Stomach (tissue), 9 donors: Measurements from ENCODE around the gene SLC25A34. TPM values are rescaled to one million over a fixed set of nuclear protein-coding genes. Genes with fewer than 3 reads are reported as not detected.

Experiments used
- DNase-seq, 2 donors: peaks; one replicate each; pipeline versions ENCODE4 v3.0.0 to v3.0.0-alpha.2; 2013 to 2019
- H3K27ac ChIP-seq, 5 donors: fragments of 200-600 bp in 4 of 5; sonication (generic) in 4 of 5; one replicate each; pipeline ENCODE4 v1.5.1; 2013 to 2019; ENCODE audit warnings: mild to moderate bottlenecking in 1 of 5, moderate library complexity in 1 of 5
- H3K27me3 ChIP-seq, 3 donors: fragments of 200-600 bp; sonication (generic); one replicate each; pipeline ENCODE4 v1.5.1; 2017 to 2019; ENCODE audit warnings: mixed run types in 1 of 3
- H3K36me3 ChIP-seq, 4 donors: fragments of 200-600 bp; sonication (generic); 1 replicate in 3 of 4; 2 replicates in 1 of 4; pipeline ENCODE4 v1.5.1; 2016 to 2019
- H3K4me1 ChIP-seq, 4 donors: fragments of 200-600 bp; sonication (generic); one replicate each; pipeline ENCODE4 v1.5.1; 2016 to 2019
- H3K4me3 ChIP-seq, 4 donors: fragments of 200-600 bp; sonication (generic) in 3 of 4; one replicate each; pipeline ENCODE4 v1.5.1; 2016 to 2019; ENCODE audit warnings: mild to moderate bottlenecking in 1 of 4
- H3K9me3 ChIP-seq, 4 donors: fragments of 200-600 bp; sonication (generic); one replicate each; pipeline ENCODE4 v1.5.1; 2016 to 2019
- CTCF ChIP-seq, 7 experiments: fragments of 450-650 bp in 4 of 7; fragments of 200-600 bp in 3 of 7; sonication (generic) in 3 of 7; IDR thresholded peaks; one replicate each; pipeline ENCODE4 v1.5.1; 2016 to 2019; ENCODE audit warnings: antibody characterized with exemption in 7 of 7, control low read depth in 2 of 7, mild to moderate bottlenecking in 1 of 7
- EP300 ChIP-seq: sonication (generic); formaldehyde crosslinking; IDR thresholded peaks from one replicate; pipeline ENCODE4 v1.6.1; 2017; ENCODE audit warnings: antibody characterized with exemption
- POLR2A ChIP-seq, 4 donors: fragments of 450-650 bp; IDR thresholded peaks; one replicate each; pipeline ENCODE4 v1.6.1; 2016; ENCODE audit warnings: antibody characterized with exemption in 4 of 4, control low read depth in 2 of 4, mild to moderate bottlenecking in 1 of 4, moderate library complexity in 1 of 4
- POLR2AphosphoS5 ChIP-seq, 3 donors: sonication (generic); formaldehyde crosslinking; IDR thresholded peaks; one replicate each; pipeline ENCODE4 v1.6.1; 2016; ENCODE audit warnings: antibody characterized with exemption in 3 of 3
- WGBS, 5 donors: extraction: QIAGEN DNeasy Blood & Tissue Kit in 3 of 5; methylation state at CpG; one replicate each; pipeline versions ENCODE4 v1.1.5 to v1.1.7; 2013 to 2018; 5-methylcytosine and 5-hydroxymethylcytosine counted together
- intact Hi-C: fragments of 100-400 bp; cut with DNase I; formaldehyde crosslinking; loops from one replicate; pipeline ENCODE4 v1.15.1; 2023; ENCODE audit warnings: low total_unique reads
- polyA plus RNA-seq, 3 donors: library from polyadenylated mRNA; stranded (reverse); fragments of 200-250 nt; gene quantifications; one replicate each; pipeline ENCODE4 v1.2.3, GENCODE V29; 2013
- total RNA-seq, 5 donors: library from RNA; depleted of rRNA; stranded (reverse); fragments of >200 nt; gene quantifications; one replicate each; pipeline versions ENCODE4 v1.1.0 to v1.2.3, GENCODE V29; 2014 to 2016
- donor health status: healthy with polysubstance abuse.
- donor health status: Bipolar disorder and iron deficiency.
- donor health status: healthy.

SLC25A34 gene
- total and polyA plus RNA-seq, 8 donors: 0.75 to 16.9 (median 3.6) TPM; not detected in 1

DNA sequence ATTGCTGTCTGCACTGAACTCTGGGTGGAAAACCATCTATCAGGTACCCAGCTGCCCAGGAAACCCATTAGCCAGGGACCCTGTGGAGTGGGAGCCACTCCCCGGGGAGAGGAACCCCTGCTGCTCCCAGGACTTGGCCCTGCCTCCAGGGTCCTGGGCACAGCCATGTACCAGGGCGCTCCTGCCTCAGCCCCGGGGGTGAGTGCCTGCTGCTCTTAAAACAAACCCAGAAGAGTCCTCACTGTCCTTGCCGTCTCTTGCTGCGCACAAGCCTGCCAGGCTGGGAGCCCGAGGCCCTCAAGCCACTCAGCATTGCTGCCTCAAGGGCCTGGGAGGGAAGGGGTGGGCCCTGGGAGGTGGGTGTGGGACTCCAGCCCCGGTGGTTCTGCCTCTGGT is 3.4 kb upstream of the SLC25A34 start:
- no peak for DNase-seq
- Histone ChIP-seq H3K9me3 (no peaks in the 10 kb centered on the region), H3K4me1 (peaks cover 24 to 36% (median 31%) of the 10 kb centered on the region in 4 donors), H3K36me3 (peaks cover 72 to 82% (median 75%) of the 10 kb centered on the region in 4 donors), H3K27ac (no peak overlapping the region), H3K4me3 (no peak overlapping the region), H3K27me3 (no peaks in the 10 kb centered on the region)
- TF ChIP-seq CTCF (IDR thresholded peaks at IDR 0.05): no peak
- TF ChIP-seq POLR2A (IDR thresholded peaks at IDR 0.05): no peak
- TF ChIP-seq EP300: no peak
- no peak for TF ChIP-seq POLR2AphosphoS5 (IDR thresholded peaks at IDR 0.05)
- 75 to 87% (median 82%) methylated on average over 4 to 7 of the region's 7 CpGs for WGBS, 5 donors
- intact Hi-C loops: no loop called here

GRCh38 chr1:15733218-15733725 is 2.8 kb upstream of the SLC25A34 start:
- H3K27ac ChIP-seq: no peak overlapping the region
- peaks cover 24 to 37% (median 36%) of the 10 kb centered on the region in 4 donors for H3K4me1 ChIP-seq
- intact Hi-C loops: no loop called here
- TF ChIP-seq CTCF (IDR thresholded peaks at IDR 0.05) (no peak), POLR2AphosphoS5 (IDR thresholded peaks at IDR 0.05) (no peak), EP300 (no peak), POLR2A (IDR thresholded peaks at IDR 0.05) (no peak)
- WGBS, 5 donors: 83 to 90% (median 86%) methylated on average over 10 to 11 of the region's 11 CpGs
- no peak for DNase-seq
- H3K27me3 ChIP-seq: no peaks in the 10 kb centered on the region
- no peaks in the 10 kb centered on the region for H3K9me3 ChIP-seq
- peaks cover 68 to 76% (median 69%) of the 10 kb centered on the region in 4 donors for H3K36me3 ChIP-seq
- no peak overlapping the region for H3K4me3 ChIP-seq

GRCh38 chr1:15733726-15734226 is 2.3 kb upstream of the SLC25A34 start:
- TF ChIP-seq POLR2AphosphoS5 (IDR thresholded peaks at IDR 0.05): no peak
- Histone ChIP-seq H3K27ac (peak overlapping the region in 1 of 5 donors; percentile 93), H3K9me3 (no peaks in the 10 kb centered on the region), H3K4me1 (peaks cover 24 to 38% (median 36%) of the 10 kb centered on the region in 4 donors), H3K27me3 (no peaks in the 10 kb centered on the region), H3K4me3 (no peak overlapping the region), H3K36me3 (peaks cover 63 to 71% (median 64%) of the 10 kb centered on the region in 4 donors)
- WGBS, 5 donors: 89 to 95% (median 93%) methylated on average over 14 to 27 of the region's 27 CpGs
- intact Hi-C loops: no loop called here
- DNase-seq: no peak

DNA sequence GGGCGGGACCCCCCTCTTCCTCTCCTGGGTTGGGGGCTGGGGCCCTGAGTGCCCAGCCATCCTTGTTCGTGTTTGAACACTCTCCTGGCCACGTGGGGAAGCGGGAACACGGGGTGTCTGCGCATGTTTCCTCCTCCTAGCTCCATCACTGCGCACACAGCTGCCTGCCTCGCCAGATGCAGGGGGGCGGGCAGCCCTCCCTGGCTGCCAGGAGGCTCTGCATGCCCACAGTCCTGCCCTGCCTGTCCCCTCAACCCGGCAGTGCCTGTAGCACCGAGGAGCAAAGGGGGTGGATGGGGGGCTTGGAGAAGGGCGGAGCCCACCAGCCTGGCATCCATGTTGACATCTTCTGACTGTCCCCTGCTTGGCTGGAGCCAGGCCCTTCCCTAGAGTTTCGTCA is 1.8 kb upstream of the SLC25A34 start:
- intact Hi-C loops: no loop called here
- Histone ChIP-seq H3K4me3 (no peak overlapping the region), H3K4me1 (peaks cover 24 to 38% (median 36%) of the 10 kb centered on the region in 4 donors), H3K27me3 (no peaks in the 10 kb centered on the region), H3K27ac (peak overlapping the region in 2 of 5 donors; percentile 87 to 93), H3K9me3 (no peaks in the 10 kb centered on the region), H3K36me3 (peaks cover 57 to 66% (median 62%) of the 10 kb centered on the region in 4 donors)
- no peak for TF ChIP-seq POLR2A (IDR thresholded peaks at IDR 0.05)
- TF ChIP-seq CTCF (IDR thresholded peaks at IDR 0.05): no peak
- TF ChIP-seq POLR2AphosphoS5 (IDR thresholded peaks at IDR 0.05): no peak
- no peak for TF ChIP-seq EP300
- DNase-seq: no peak
- WGBS, 5 donors: 78 to 87% (median 79%) methylated on average over 10 to 13 of the region's 13 CpGs

DNA sequence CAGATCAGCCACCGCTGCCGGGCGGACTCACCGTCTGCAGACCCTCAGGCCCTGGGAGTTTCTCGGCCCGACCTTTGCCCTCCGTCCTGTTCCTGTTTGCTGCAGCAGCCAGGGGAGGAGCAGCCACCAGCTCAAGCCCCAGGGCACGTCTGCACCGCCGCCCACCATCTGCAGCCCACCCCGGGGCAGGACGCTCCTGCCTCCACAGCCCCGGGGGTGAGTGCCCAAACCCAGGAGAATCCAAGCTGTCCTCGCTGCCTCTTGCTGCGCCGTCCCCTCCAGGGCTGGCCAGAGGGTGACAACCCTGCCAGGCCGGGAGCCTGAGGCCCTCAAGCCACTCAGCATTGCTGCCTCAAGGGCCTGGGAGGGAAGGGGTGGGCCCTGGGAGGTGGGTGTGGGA is 1.2 kb upstream of the SLC25A34 start:
- H3K4me3 ChIP-seq: no peak overlapping the region
- peak overlapping the region; percentile 67 to 93 (median 80) for H3K27ac ChIP-seq
- TF ChIP-seq POLR2A (IDR thresholded peaks at IDR 0.05) (no peak), POLR2AphosphoS5 (IDR thresholded peaks at IDR 0.05) (no peak), EP300 (no peak), CTCF (IDR thresholded peaks at IDR 0.05) (no peak)
- peaks cover 51 to 61% (median 58%) of the 10 kb centered on the region in 4 donors for H3K36me3 ChIP-seq
- H3K27me3 ChIP-seq: no peaks in the 10 kb centered on the region
- intact Hi-C loops: no loop called here
- DNase-seq: no peak
- WGBS, 5 donors: 61 to 72% (median 64%) methylated on average over 7 to 17 of the region's 17 CpGs
- no peaks in the 10 kb centered on the region for H3K9me3 ChIP-seq
- H3K4me1 ChIP-seq: peaks cover 24 to 38% (median 36%) of the 10 kb centered on the region in 4 donors
